KOPT-K1 (cell line): ENCODE data around the gene ANKMY1.
A peak's percentile ranks its signal among the peaks of the same experiment; 100 is the strongest.

Source experiments
- H3K27ac ChIP-seq: fragments of 200-600 bp; sonication (generic); 2 replicates; pipeline ENCODE4 v1.5.1; 2016; ENCODE audit warnings: antibody characterized with exemption, mild to moderate bottlenecking, low read depth, low read length; ENCODE audit not compliant: poor library complexity, severe bottlenecking
- H3K36me3 ChIP-seq: fragments of 200-600 bp; sonication (generic); 2 replicates; pipeline ENCODE4 v1.5.1; 2017; ENCODE audit warnings: antibody characterized with exemption, mild to moderate bottlenecking, low read length, moderate library complexity; ENCODE audit not compliant: insufficient read depth
- H3K9me3 ChIP-seq: fragments of 200-600 bp; sonication (generic); 2 replicates; pipeline ENCODE4 v1.5.1; 2017; ENCODE audit warnings: antibody characterized with exemption, low read length, mild to moderate bottlenecking; ENCODE audit not compliant: insufficient read depth, poor library complexity, severe bottlenecking

ANKMY1 gene

GRCh38 chr2:240561325-240561971 lies 3.7 kb upstream of the ANKMY1 start:
- Histone ChIP-seq H3K36me3 (peaks cover 32% of the 10 kb centered on the region), H3K27ac (peak overlapping the region; percentile 97)

GRCh38 chr2:240560480-240561324 lies 2.9 kb upstream of the ANKMY1 start:
- peaks cover 38% of the 10 kb centered on the region for H3K36me3 ChIP-seq
- no peaks in the 10 kb centered on the region for H3K9me3 ChIP-seq
- peak overlapping the region; percentile 97 for H3K27ac ChIP-seq

More at GRCh38 chr2:240561325-240561971, 3.7 kb upstream of the ANKMY1 start:
- no peaks in the 10 kb centered on the region for H3K9me3 ChIP-seq

- no peaks in the 10 kb centered on the region for H3K9me3 ChIP-seq
- peak within 1 kb of the TSS; percentile 97 for H3K27ac ChIP-seq
- H3K36me3 ChIP-seq: peaks cover 44% of the 10 kb centered on the region
These were observed 2.3 kb upstream of the ANKMY1 start, which contains the start of gene DUSP28 for GRCh38 chr2:240560084-240560479. DUSP28 (plus strand) TSS chr2:240560357; CDS start chr2:240560685, 328 bp downstream.

- H3K27ac ChIP-seq: peak overlapping the region; percentile 97
- peaks cover 52% of the 10 kb centered on the region for H3K36me3 ChIP-seq
- H3K9me3 ChIP-seq: no peaks in the 10 kb centered on the region
These were observed 1.5 kb upstream of the ANKMY1 start for GRCh38 chr2:240559286-240559685.

- Histone ChIP-seq H3K36me3 (peaks cover 58% of the 10 kb centered on the region), H3K9me3 (peaks cover 1% of the 10 kb centered on the region), H3K27ac (no peak overlapping the region)
These were observed 511 bp upstream of the ANKMY1 start for GRCh38 chr2:240558236-240558761.

GRCh38 chr2:240557101-240557751 lies 562 bp downstream of the ANKMY1 start:
- Histone ChIP-seq H3K9me3 (peaks cover 11% of the 10 kb centered on the region), H3K27ac (no peak overlapping the region), H3K36me3 (peaks cover 60% of the 10 kb centered on the region)

GRCh38 chr2:240556553-240557100 lies 1.2 kb downstream of the ANKMY1 start:
- no peak overlapping the region for H3K27ac ChIP-seq
- H3K9me3 ChIP-seq: peaks cover 17% of the 10 kb centered on the region
- H3K36me3 ChIP-seq: peaks cover 65% of the 10 kb centered on the region

- Histone ChIP-seq H3K27ac (no peak overlapping the region), H3K9me3 (peaks cover 26% of the 10 kb centered on the region), H3K36me3 (peaks cover 75% of the 10 kb centered on the region)
These were observed 2.1 kb downstream of the ANKMY1 start for GRCh38 chr2:240555541-240556250.

GRCh38 chr2:240554767-240555493 lies 2.9 kb downstream of the ANKMY1 start:
- H3K36me3 ChIP-seq: peaks cover 78% of the 10 kb centered on the region
- H3K9me3 ChIP-seq: peaks cover 32% of the 10 kb centered on the region
- H3K27ac ChIP-seq: no peak overlapping the region

GRCh38 chr2:240553956-240554480 lies 3.8 kb downstream of the ANKMY1 start:
- Histone ChIP-seq H3K27ac (no peak overlapping the region), H3K36me3 (peaks cover 77% of the 10 kb centered on the region), H3K9me3 (peaks cover 32% of the 10 kb centered on the region)

- no peak overlapping the region for H3K27ac ChIP-seq
- peaks cover 63% of the 10 kb centered on the region for H3K36me3 ChIP-seq
- H3K9me3 ChIP-seq: peaks cover 32% of the 10 kb centered on the region
These were observed 6.0 kb downstream of the ANKMY1 start for GRCh38 chr2:240551811-240552210.

- H3K9me3 ChIP-seq: peaks cover 32% of the 10 kb centered on the region
- H3K36me3 ChIP-seq: peaks cover 57% of the 10 kb centered on the region
- no peak overlapping the region for H3K27ac ChIP-seq
These were observed 6.5 kb downstream of the ANKMY1 start for GRCh38 chr2:240551288-240551687.

- Histone ChIP-seq H3K36me3 (peaks cover 75% of the 10 kb centered on the region), H3K9me3 (peaks cover 15% of the 10 kb centered on the region), H3K27ac (no peak overlapping the region)
These were observed 17.9 kb downstream of the ANKMY1 start for GRCh38 chr2:240539906-240540305.
